Keratinocyte (primary cell): ENCODE data around the gene SMIM20. TPM values are rescaled to one million over a fixed set of nuclear protein-coding genes. Genes with fewer than 3 reads are reported as not detected.

Experiments used
- DNase-seq: peaks from one replicate; pipeline ENCODE4 v3.0.0-alpha.2; 2011; ENCODE audit warnings: low read depth, missing footprints, low spot score
- FAIRE-seq: peaks from 2 replicates; lab custom pipeline; 2011; peaks lifted over from hg19 to GRCh38; lab: Jason Lieb, UNC
- H2AFZ ChIP-seq: 2 replicates; pipeline ENCODE4 v1.6.0; 2012; ENCODE audit warnings: low read length, control low read depth, inconsistent platforms; ENCODE audit not compliant: control insufficient read depth
- H3K27ac ChIP-seq: 2 replicates; pipeline ENCODE4 v1.5.1; 2011; ENCODE audit warnings: low read length; ENCODE audit not compliant: control insufficient read depth, insufficient read depth
- H3K27me3 ChIP-seq: 3 replicates; pipeline ENCODE4 v1.6.0; 2011; ENCODE audit warnings: low read length; ENCODE audit not compliant: control insufficient read depth, insufficient read depth; ENCODE audit errors: extremely low read depth
- H3K36me3 ChIP-seq, 2 experiments: 2 replicates in 1 of 2; 3 replicates in 1 of 2; pipeline ENCODE4 v1.5.1; 2011; ENCODE audit warnings: low read length in 2 of 2, mild to moderate bottlenecking in 1 of 2; ENCODE audit not compliant: control insufficient read depth in 2 of 2, insufficient read depth in 2 of 2; ENCODE audit errors: extremely low read depth in 1 of 2
- H3K4me1 ChIP-seq: 3 replicates; pipeline ENCODE4 v1.5.1; 2011; ENCODE audit warnings: low read length; ENCODE audit not compliant: control insufficient read depth, insufficient read depth; ENCODE audit errors: extremely low read depth
- H3K4me2 ChIP-seq: 3 replicates; pipeline ENCODE4 v1.6.0; 2011; ENCODE audit warnings: low read depth, low read length; ENCODE audit not compliant: control insufficient read depth, insufficient read depth; ENCODE audit errors: extremely low read depth
- H3K4me3 ChIP-seq, 3 experiments: fragments of 200-600 bp in 1 of 3; sonication (generic) in 1 of 3; 2 replicates in 2 of 3; 3 replicates in 1 of 3; pipeline ENCODE4 v1.5.1; 2011 to 2016; ENCODE audit warnings: low read length in 3 of 3, mild to moderate bottlenecking in 3 of 3, control low read depth in 2 of 3, inconsistent platforms in 1 of 3, low read depth in 1 of 3, mixed read lengths in 1 of 3, mixed run types in 1 of 3, moderate library complexity in 1 of 3; ENCODE audit not compliant: control insufficient read depth in 2 of 3, insufficient read depth in 2 of 3; ENCODE audit errors: extremely low read depth in 1 of 3
- H3K79me2 ChIP-seq: 2 replicates; pipeline ENCODE4 v1.6.0; 2012; ENCODE audit warnings: low read length; ENCODE audit not compliant: control insufficient read depth, insufficient read depth
- H3K9ac ChIP-seq: 3 replicates; pipeline ENCODE4 v1.6.0; 2011; ENCODE audit warnings: low read length; ENCODE audit not compliant: control insufficient read depth, insufficient read depth; ENCODE audit errors: extremely low read depth
- H3K9me1 ChIP-seq: 3 replicates; pipeline ENCODE4 v1.6.0; 2011; ENCODE audit warnings: low read length; ENCODE audit not compliant: control insufficient read depth, insufficient read depth; ENCODE audit errors: extremely low read depth
- H3K9me3 ChIP-seq: 2 replicates; pipeline ENCODE4 v1.5.1; 2012; ENCODE audit warnings: low read depth, low read length; ENCODE audit not compliant: control insufficient read depth
- H4K20me1 ChIP-seq: 3 replicates; pipeline ENCODE4 v1.6.0; 2011; ENCODE audit warnings: low read length; ENCODE audit not compliant: control insufficient read depth, insufficient read depth; ENCODE audit errors: extremely low read depth
- CTCF ChIP-seq, 3 experiments: IDR thresholded peaks in 1 of 3; conservative IDR thresholded peaks in 1 of 3; optimal IDR thresholded peaks in 1 of 3; 2 replicates in 2 of 3; 3 replicates in 1 of 3; pipeline versions ENCODE3 to v1.5.1; 2011; ENCODE audit warnings: low read length in 3 of 3, mild to moderate bottlenecking in 3 of 3, moderate library complexity in 2 of 3, control low read depth in 1 of 3, inconsistent platforms in 1 of 3; ENCODE audit not compliant: insufficient read depth in 2 of 3; ENCODE audit errors: extremely low read depth in 1 of 3
- EZH2 ChIP-seq: IDR thresholded peaks from one replicate; pipeline ENCODE4 v1.6.1; 2012; ENCODE audit warnings: inconsistent platforms, mild to moderate bottlenecking, low read length, moderate library complexity
- dilution Hi-C: fragments of 300-500 bp; cut with MboI; formaldehyde crosslinking; loops from one replicate; pipeline ENCODE4 v1.7.0; 2020; ENCODE audit warnings: low sequenced_read_pairs; ENCODE audit not compliant: extremely low pct_ligation_motif_present
- polyA plus RNA-seq, 5 experiments: library from polyadenylated mRNA; depleted of rRNA in 3 of 5; stranded (reverse) in 3 of 5; stranded (forward) in 1 of 5; unstranded in 1 of 5; fragments of >200 nt; gene quantifications; 1 replicate in 1 of 5; 2 replicates in 3 of 5; 3 replicates in 1 of 5; pipeline versions ENCODE4 v1.2.1 to v1.2.3, GENCODE V29; 2011 to 2012; ENCODE audit warnings: missing spikeins in 2 of 5, low read depth in 1 of 5, low replicate concordance in 1 of 5

The SMIM20 gene
- polyA plus RNA-seq, 1 donor (not counting 4 experiments of a cell fraction or from before 2014, with no cell fraction given) = 29.5 TPM

GRCh38 chr4:25943805-25944204, 29.8 kb downstream of the SMIM20 start:
- dilution Hi-C loops = no loop called here
- H3K4me2 ChIP-seq = no peak overlapping the region
- no peaks in the 10 kb centered on the region for H4K20me1 ChIP-seq
- DNase-seq (no peak), FAIRE-seq (no peak)
- H3K79me2 ChIP-seq = no peaks in the 10 kb centered on the region
- no peak for TF ChIP-seq EZH2
- no peak for TF ChIP-seq CTCF (optimal IDR thresholded peaks at IDR 0.05 in 1 of 3, IDR thresholded peaks at IDR 0.05 in 1 of 3, conservative IDR thresholded peaks at IDR 0.05 in 1 of 3; ENCODE audit: extremely low read depth in 1 of 3, insufficient read depth in 2 of 3, low read length in 3 of 3)
- H3K9me1 ChIP-seq = no peaks in the 10 kb centered on the region
- H3K9ac ChIP-seq = no peak overlapping the region
- H3K36me3 ChIP-seq = no peaks in the 10 kb centered on the region
- no peak overlapping the region for H2AFZ ChIP-seq
- no peaks in the 10 kb centered on the region for H3K27me3 ChIP-seq
- no peaks in the 10 kb centered on the region for H3K9me3 ChIP-seq
- no peak overlapping the region for H3K27ac ChIP-seq
- H3K4me3 ChIP-seq = no peak overlapping the region
- H3K4me1 ChIP-seq = no peaks in the 10 kb centered on the region

- no peaks in the 10 kb centered on the region for H3K36me3 ChIP-seq
- H3K4me1 ChIP-seq = no peaks in the 10 kb centered on the region
- no peaks in the 10 kb centered on the region for H3K9me3 ChIP-seq
- H3K79me2 ChIP-seq = no peaks in the 10 kb centered on the region
- DNase-seq (no peak), FAIRE-seq (no peak)
- no peak overlapping the region for H3K27ac ChIP-seq
- H3K9ac ChIP-seq = no peak overlapping the region
- H2AFZ ChIP-seq = no peak overlapping the region
- H3K27me3 ChIP-seq = peaks cover 8% of the 10 kb centered on the region
- H3K9me1 ChIP-seq = no peaks in the 10 kb centered on the region
- H4K20me1 ChIP-seq = no peaks in the 10 kb centered on the region
- TF ChIP-seq CTCF (optimal IDR thresholded peaks at IDR 0.05 in 1 of 3, IDR thresholded peaks at IDR 0.05 in 1 of 3, conservative IDR thresholded peaks at IDR 0.05 in 1 of 3; ENCODE audit: extremely low read depth in 1 of 3, insufficient read depth in 2 of 3, low read length in 3 of 3) (no peak), EZH2 (no peak)
- H3K4me2 ChIP-seq = no peak overlapping the region
- H3K4me3 ChIP-seq = no peak overlapping the region
- dilution Hi-C loops = no loop called here
Observed at GRCh38 chr4:25948051-25948450, 34.0 kb downstream of the SMIM20 start.
